Amniotic stem cell (primary cell): ENCODE measurements around the gene TMEM208.

Experiments
- DNase-seq: peaks from one replicate; lab custom pipeline; 2025; lab: John Stamatoyannopoulos, UW

The TMEM208 gene

GRCh38 chr16:67191995-67192681 lies 34.8 kb upstream of the TMEM208 start, which contains the start of gene E2F4:
TSS of gene E2F4 (plus strand) at chr16:67192155. CDS start at chr16:67192228, 73 bp downstream.
- DNase-seq, result peak; percentile 92

- DNase-seq, result no peak
Measured at GRCh38 chr16:67192781-67193361, 34.1 kb upstream of the TMEM208 start.

- no peak for DNase-seq
Measured at GRCh38 chr16:67193536-67193935, 33.4 kb upstream of the TMEM208 start.

GRCh38 chr16:67194260-67194659 lies 32.7 kb upstream of the TMEM208 start:
- no peak for DNase-seq

- DNase-seq, result no peak
Measured at GRCh38 chr16:67195676-67196075, 31.3 kb upstream of the TMEM208 start.

GRCh38 chr16:67196881-67197280 lies 30.0 kb upstream of the TMEM208 start:
- DNase-seq, result no peak

GRCh38 chr16:67197704-67198103 lies 29.2 kb upstream of the TMEM208 start:
- no peak for DNase-seq

- no peak for DNase-seq
Measured at GRCh38 chr16:67198238-67198734, 28.6 kb upstream of the TMEM208 start.

- DNase-seq, result no peak
Measured at GRCh38 chr16:67199011-67199807, 27.7 kb upstream of the TMEM208 start, which contains the start of gene ELMO3. TSS of gene ELMO3 (plus strand) at chr16:67199131. CDS start at chr16:67199327, 196 bp downstream.

- no peak for DNase-seq
Measured at GRCh38 chr16:67199808-67200198, 27.1 kb upstream of the TMEM208 start.

- DNase-seq, result no peak
Measured at GRCh38 chr16:67200491-67200890, 26.4 kb upstream of the TMEM208 start.

- no peak for DNase-seq
Measured at GRCh38 chr16:67201411-67202345, 25.3 kb upstream of the TMEM208 start.

- no peak for DNase-seq
Measured at GRCh38 chr16:67202426-67202825, 24.5 kb upstream of the TMEM208 start.

- DNase-seq, result no peak
Measured at GRCh38 chr16:67202956-67203493, 23.9 kb upstream of the TMEM208 start.

GRCh38 chr16:67204076-67204475 lies 22.9 kb upstream of the TMEM208 start:
- DNase-seq, result no peak

GRCh38 chr16:67206129-67206837 lies 20.6 kb upstream of the TMEM208 start:
- no peak for DNase-seq

- DNase-seq, result no peak
Measured at GRCh38 chr16:67206838-67207248, 20.1 kb upstream of the TMEM208 start.

GRCh38 chr16:67207249-67208091 lies 19.5 kb upstream of the TMEM208 start:
- no peak for DNase-seq

- DNase-seq, result no peak
Measured at GRCh38 chr16:67208154-67208896, 18.6 kb upstream of the TMEM208 start.
